ACC112 (cell line): ENCODE data around the gene C1orf50.

Source experiments
- H2AFZ ChIP-seq: fragments of 200-600 bp; sonication (generic); one replicate; pipeline ENCODE4 v1.6.0; 2017; ENCODE audit warnings: antibody characterized with exemption, low read length; ENCODE audit not compliant: unreplicated experiment
- H3K27ac ChIP-seq: fragments of 200-600 bp; sonication (generic); 2 replicates; pipeline ENCODE4 v1.5.1; 2014; ENCODE audit warnings: low read depth, mild to moderate bottlenecking, antibody characterized with exemption, low read length, moderate library complexity
- H3K27me3 ChIP-seq: fragments of 200-600 bp; sonication (generic); 2 replicates; pipeline ENCODE4 v1.6.1; 2014; ENCODE audit warnings: mild to moderate bottlenecking, antibody characterized with exemption, low read length, moderate library complexity, mixed read lengths; ENCODE audit not compliant: insufficient read depth
- H3K36me3 ChIP-seq: fragments of 200-600 bp; sonication (generic); 2 replicates; pipeline ENCODE4 v1.6.1; 2016; ENCODE audit warnings: mild to moderate bottlenecking, antibody characterized with exemption, low read length, moderate library complexity, mixed read lengths; ENCODE audit not compliant: insufficient read depth
- H3K4me1 ChIP-seq: fragments of 200-600 bp; sonication (generic); one replicate; pipeline ENCODE4 v1.6.1; 2016; ENCODE audit warnings: low read length, mixed read lengths; ENCODE audit not compliant: insufficient read depth, unreplicated experiment, control insufficient read depth
- H3K4me3 ChIP-seq: fragments of 200-600 bp; sonication (generic); 2 replicates; pipeline ENCODE4 v1.5.1; 2014; ENCODE audit warnings: mild to moderate bottlenecking, low read depth, low read length
- H3K79me2 ChIP-seq: fragments of 200-600 bp; sonication (generic); one replicate; pipeline ENCODE4 v1.6.0; 2016; ENCODE audit warnings: low read length; ENCODE audit not compliant: control insufficient read depth, unreplicated experiment, insufficient read depth

Gene C1orf50

GRCh38 chr1:42820813-42821212, 53.8 kb downstream of the C1orf50 start:
- H3K36me3 ChIP-seq: no peaks in the 10 kb centered on the region
- peaks cover 18% of the 10 kb centered on the region for H3K4me1 ChIP-seq
- H3K27me3 ChIP-seq: no peaks in the 10 kb centered on the region
- H2AFZ ChIP-seq: no peak overlapping the region
- no peak overlapping the region for H3K4me3 ChIP-seq
- H3K79me2 ChIP-seq: peaks cover 4% of the 10 kb centered on the region
- no peak overlapping the region for H3K27ac ChIP-seq

- no peak overlapping the region for H3K4me3 ChIP-seq
- H3K36me3 ChIP-seq: no peaks in the 10 kb centered on the region
- H3K4me1 ChIP-seq: peaks cover 9% of the 10 kb centered on the region
- no peaks in the 10 kb centered on the region for H3K79me2 ChIP-seq
- no peaks in the 10 kb centered on the region for H3K27me3 ChIP-seq
- no peak overlapping the region for H3K27ac ChIP-seq
- H2AFZ ChIP-seq: no peak overlapping the region
These were observed 54.6 kb downstream of the C1orf50 start for GRCh38 chr1:42821690-42822089.

- Histone ChIP-seq H3K27ac (0 out of 2 replicates have a peak overlapping the region, but pooled peaks have one; percentile 33), H3K27me3 (no peaks in the 10 kb centered on the region), H3K79me2 (no peaks in the 10 kb centered on the region), H3K4me1 (peaks cover 7% of the 10 kb centered on the region), H3K4me3 (no peak overlapping the region), H2AFZ (no peak overlapping the region), H3K36me3 (no peaks in the 10 kb centered on the region)
These were observed 55.8 kb downstream of the C1orf50 start for GRCh38 chr1:42822800-42823392.

- no peaks in the 10 kb centered on the region for H3K79me2 ChIP-seq
- H2AFZ ChIP-seq: no peak overlapping the region
- H3K36me3 ChIP-seq: no peaks in the 10 kb centered on the region
- no peak overlapping the region for H3K27ac ChIP-seq
- H3K4me1 ChIP-seq: peaks cover 7% of the 10 kb centered on the region
- no peaks in the 10 kb centered on the region for H3K27me3 ChIP-seq
- H3K4me3 ChIP-seq: no peak overlapping the region
These were observed 57.5 kb downstream of the C1orf50 start for GRCh38 chr1:42824481-42825035.

GRCh38 chr1:42825036-42825851, 58.2 kb downstream of the C1orf50 start:
- Histone ChIP-seq H2AFZ (no peak overlapping the region), H3K4me3 (no peak overlapping the region), H3K4me1 (peaks cover 7% of the 10 kb centered on the region), H3K36me3 (no peaks in the 10 kb centered on the region), H3K79me2 (no peaks in the 10 kb centered on the region), H3K27ac (no peak overlapping the region), H3K27me3 (no peaks in the 10 kb centered on the region)
